KMS-11 (cell line): ENCODE results near the gene JARID2.

Source experiments
- H2AFZ ChIP-seq: fragments of 200-600 bp; sonication (generic); 2 replicates; pipeline ENCODE4 v1.6.1; 2016; ENCODE audit warnings: antibody characterized with exemption, mixed run types, low read depth
- H3K27ac ChIP-seq: fragments of 200-600 bp; sonication (generic); 2 replicates; pipeline ENCODE4 v1.6.1; 2016; ENCODE audit warnings: mild to moderate bottlenecking, mixed run types
- H3K27me3 ChIP-seq: fragments of 200-600 bp; sonication (generic); 2 replicates; pipeline ENCODE4 v1.6.1; 2017; ENCODE audit warnings: mild to moderate bottlenecking, low read depth, mixed run types, moderate library complexity; ENCODE audit not compliant: insufficient read depth
- H3K36me3 ChIP-seq: fragments of 200-600 bp; sonication (generic); 2 replicates; pipeline ENCODE4 v1.6.1; 2017; ENCODE audit warnings: mild to moderate bottlenecking, mixed run types; ENCODE audit not compliant: insufficient read depth
- H3K4me1 ChIP-seq: fragments of 200-600 bp; sonication (generic); 2 replicates; pipeline ENCODE4 v1.6.1; 2016; ENCODE audit warnings: mild to moderate bottlenecking, low read depth, mixed run types; ENCODE audit not compliant: poor library complexity, severe bottlenecking
- H3K4me2 ChIP-seq: fragments of 200-600 bp; sonication (generic); 2 replicates; pipeline ENCODE4 v1.7.0; 2016; ENCODE audit warnings: mild to moderate bottlenecking, mixed run types
- H3K4me3 ChIP-seq: fragments of 200-600 bp; sonication (generic); IDR thresholded peaks from 2 replicates; pipeline ENCODE4 v1.6.1; 2017; ENCODE audit warnings: low read depth, low read length, mixed read lengths; ENCODE audit not compliant: insufficient read depth
- H3K79me2 ChIP-seq: fragments of 200-600 bp; sonication (generic); 2 replicates; pipeline ENCODE4 v1.6.1; 2016; ENCODE audit warnings: low read depth, mixed run types; ENCODE audit not compliant: insufficient read depth
- H3K9ac ChIP-seq: fragments of 200-600 bp; sonication (generic); 2 replicates; pipeline ENCODE4 v1.6.1; 2016; ENCODE audit warnings: mild to moderate bottlenecking, mixed run types
- H4K20me1 ChIP-seq: fragments of 200-600 bp; sonication (generic); 2 replicates; pipeline ENCODE4 v1.6.1; 2016; ENCODE audit warnings: mild to moderate bottlenecking, mixed run types; ENCODE audit not compliant: insufficient read depth
- TF ChIP-seq, protein P1 (sequence below): fragments of 200-600 bp; sonication (generic); conservative IDR thresholded peaks from 2 replicates; pipeline ENCODE4 v1.6.1; 2017; ENCODE audit warnings: low read depth, mild to moderate bottlenecking, antibody characterized with exemption, low read length, moderate library complexity, mixed read lengths

The JARID2 gene

DNA sequence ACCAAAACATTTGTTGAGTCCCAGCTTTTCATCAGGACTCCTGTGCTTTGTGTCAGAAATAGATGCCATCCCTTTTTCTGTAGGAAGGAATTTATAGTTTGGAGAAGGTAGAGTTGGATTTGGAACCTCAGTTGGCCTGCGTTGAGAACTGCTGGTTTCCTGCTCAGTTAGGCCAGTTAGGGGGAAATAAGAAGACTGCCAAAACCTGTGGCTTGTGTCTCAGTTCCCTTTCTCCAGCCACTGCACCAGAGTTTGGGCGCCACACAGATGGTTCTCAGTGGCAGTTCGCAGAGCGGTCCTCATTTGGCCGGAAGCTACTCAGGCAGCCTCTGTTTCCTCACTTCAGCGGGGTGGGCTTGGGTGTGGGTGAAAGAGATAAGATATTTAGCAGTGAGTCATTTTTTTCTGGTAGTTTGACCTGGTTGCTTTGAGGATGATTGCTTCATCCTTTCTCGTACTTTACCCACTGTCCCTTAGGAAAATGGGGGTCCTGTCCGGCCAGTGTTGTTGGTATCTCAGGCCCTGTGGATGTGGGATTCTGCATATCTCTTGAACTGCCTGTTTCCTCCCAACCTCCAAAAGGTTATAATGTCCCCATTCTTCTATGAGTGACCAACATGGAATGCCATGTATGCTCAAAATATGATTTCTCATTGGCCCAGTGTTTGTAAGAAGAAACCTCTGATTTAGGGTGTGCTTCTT is 53.7 kb downstream of the JARID2 start:
- no peak overlapping the region for H3K4me2 ChIP-seq
- no peak overlapping the region for H3K9ac ChIP-seq
- H3K27me3 ChIP-seq: no peaks in the 10 kb centered on the region
- no peaks in the 10 kb centered on the region for H3K36me3 ChIP-seq
- no peak overlapping the region for H3K27ac ChIP-seq
- no peaks in the 10 kb centered on the region; the same call in 1 of the 2 replicates for H4K20me1 ChIP-seq
- H2AFZ ChIP-seq: no peak overlapping the region
- peaks cover 26% of the 10 kb centered on the region for H3K4me1 ChIP-seq
- TF ChIP-seq, protein P1, sequence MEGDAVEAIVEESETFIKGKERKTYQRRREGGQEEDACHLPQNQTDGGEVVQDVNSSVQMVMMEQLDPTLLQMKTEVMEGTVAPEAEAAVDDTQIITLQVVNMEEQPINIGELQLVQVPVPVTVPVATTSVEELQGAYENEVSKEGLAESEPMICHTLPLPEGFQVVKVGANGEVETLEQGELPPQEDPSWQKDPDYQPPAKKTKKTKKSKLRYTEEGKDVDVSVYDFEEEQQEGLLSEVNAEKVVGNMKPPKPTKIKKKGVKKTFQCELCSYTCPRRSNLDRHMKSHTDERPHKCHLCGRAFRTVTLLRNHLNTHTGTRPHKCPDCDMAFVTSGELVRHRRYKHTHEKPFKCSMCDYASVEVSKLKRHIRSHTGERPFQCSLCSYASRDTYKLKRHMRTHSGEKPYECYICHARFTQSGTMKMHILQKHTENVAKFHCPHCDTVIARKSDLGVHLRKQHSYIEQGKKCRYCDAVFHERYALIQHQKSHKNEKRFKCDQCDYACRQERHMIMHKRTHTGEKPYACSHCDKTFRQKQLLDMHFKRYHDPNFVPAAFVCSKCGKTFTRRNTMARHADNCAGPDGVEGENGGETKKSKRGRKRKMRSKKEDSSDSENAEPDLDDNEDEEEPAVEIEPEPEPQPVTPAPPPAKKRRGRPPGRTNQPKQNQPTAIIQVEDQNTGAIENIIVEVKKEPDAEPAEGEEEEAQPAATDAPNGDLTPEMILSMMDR: no peak
- no peak overlapping the region for H3K4me3 ChIP-seq
- H3K79me2 ChIP-seq: peaks cover 46% of the 10 kb centered on the region

DNA sequence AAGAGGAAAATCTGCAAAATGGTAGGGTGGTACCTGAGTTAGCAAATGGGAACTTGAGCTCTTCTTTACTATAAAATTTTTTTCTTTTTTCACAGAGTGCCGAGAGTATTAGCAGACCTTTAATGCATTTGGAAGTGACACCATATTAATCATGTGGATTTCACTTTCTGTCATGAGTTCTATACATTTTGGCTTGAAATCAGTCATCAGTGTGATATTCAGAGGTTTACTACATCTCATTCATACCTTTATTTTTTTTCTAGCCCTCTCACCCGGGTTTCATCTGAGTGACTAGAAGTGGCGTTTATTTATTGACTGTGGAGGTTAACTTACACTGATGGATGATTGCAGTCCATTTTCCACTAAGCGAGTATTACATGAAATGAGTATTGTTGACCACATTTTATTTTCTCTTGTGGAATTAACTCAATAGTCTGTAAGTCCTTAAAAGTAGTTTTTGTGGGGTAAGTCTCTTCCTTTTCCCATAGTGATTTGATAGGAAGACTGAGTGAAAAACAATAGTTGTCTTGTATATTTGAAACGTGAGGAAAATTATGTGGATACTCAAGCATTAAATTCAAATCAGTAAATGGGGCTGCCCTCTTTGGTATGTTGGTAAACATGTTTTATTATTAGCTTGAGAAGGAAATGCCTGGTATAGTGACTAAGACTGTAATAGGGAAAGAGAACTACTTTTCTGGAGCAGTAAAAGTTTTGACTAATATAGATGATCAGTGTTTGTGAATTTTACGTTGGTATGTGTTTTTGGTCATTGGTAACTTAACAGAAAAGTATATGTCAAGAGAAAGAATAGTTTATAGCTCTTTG is 55.5 kb downstream of the JARID2 start:
- TF ChIP-seq, protein P1: no peak
- no peak overlapping the region for H2AFZ ChIP-seq
- H3K36me3 ChIP-seq: no peaks in the 10 kb centered on the region
- peaks cover 40% of the 10 kb centered on the region for H3K4me1 ChIP-seq
- H3K27ac ChIP-seq: no peak overlapping the region
- no peak overlapping the region for H3K4me2 ChIP-seq
- no peaks in the 10 kb centered on the region; the same call in 1 of the 2 replicates for H4K20me1 ChIP-seq
- H3K4me3 ChIP-seq: no peak overlapping the region
- no peak overlapping the region for H3K9ac ChIP-seq
- peaks cover 36% of the 10 kb centered on the region for H3K79me2 ChIP-seq
- no peaks in the 10 kb centered on the region for H3K27me3 ChIP-seq

DNA sequence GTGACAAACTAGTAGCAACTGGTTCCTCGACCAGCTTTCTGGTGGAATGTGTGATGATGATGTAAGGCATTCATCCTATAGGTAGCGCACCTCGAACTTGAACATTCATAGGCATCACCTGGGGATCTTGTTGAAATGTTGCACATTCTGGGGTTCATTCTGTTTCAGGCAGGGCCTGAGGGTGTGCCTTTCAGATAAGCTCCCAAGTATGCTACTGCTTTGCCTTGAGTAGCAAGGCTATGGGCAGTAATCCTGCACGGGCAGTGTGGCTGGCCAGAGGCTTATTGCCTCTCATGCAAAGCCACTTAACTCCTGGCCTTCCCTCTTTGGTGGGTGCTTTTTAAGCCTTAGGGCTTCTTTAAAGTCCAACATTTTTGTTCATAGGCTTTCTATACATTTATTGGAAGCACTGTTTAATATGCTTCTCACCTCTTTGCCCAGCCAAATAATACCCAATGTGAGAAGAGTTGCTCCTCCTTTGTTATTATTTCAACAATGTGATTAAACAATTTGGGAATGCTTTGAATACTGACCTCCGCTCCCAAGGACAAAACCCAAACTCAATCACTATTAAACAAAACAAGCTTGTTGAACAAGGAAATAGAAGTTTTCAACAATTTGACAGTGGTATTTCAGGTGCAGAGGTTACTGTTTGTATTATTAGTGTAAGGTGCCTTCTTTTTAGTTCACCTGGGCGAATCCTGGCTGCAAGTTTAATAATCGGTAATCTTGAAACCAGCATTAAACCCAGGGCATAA is 57.5 kb downstream of the JARID2 start:
- peaks cover 30% of the 10 kb centered on the region; the same call in 1 of the 2 replicates for H3K79me2 ChIP-seq

DNA sequence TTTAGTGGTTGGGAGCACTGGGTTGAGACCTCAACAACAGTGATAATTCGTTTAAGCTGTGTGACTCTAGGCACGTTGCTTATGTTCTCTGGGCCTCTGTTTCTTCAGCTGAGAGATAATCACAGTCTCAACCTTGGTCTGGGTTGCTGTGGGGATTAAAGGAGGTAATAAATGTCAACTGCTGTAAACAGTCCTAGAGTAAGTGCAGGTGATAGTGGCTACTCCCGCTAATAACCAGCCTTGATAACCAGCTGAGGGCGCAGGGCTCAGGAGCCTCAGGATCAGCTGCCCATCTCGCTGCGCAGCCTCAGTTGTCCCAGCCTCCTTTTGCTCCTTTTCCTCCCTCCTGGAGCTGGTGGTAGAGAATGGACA is 58.0 kb downstream of the JARID2 start:
- TF ChIP-seq, protein P1: no peak
- H3K9ac ChIP-seq: no peak overlapping the region
- H3K27me3 ChIP-seq: no peaks in the 10 kb centered on the region
- H4K20me1 ChIP-seq: no peaks in the 10 kb centered on the region
- no peaks in the 10 kb centered on the region for H3K36me3 ChIP-seq
- H3K4me2 ChIP-seq: no peak overlapping the region
- peaks cover 30% of the 10 kb centered on the region; the same call in 1 of the 2 replicates for H3K79me2 ChIP-seq
- no peak overlapping the region for H3K27ac ChIP-seq
- peaks cover 44% of the 10 kb centered on the region for H3K4me1 ChIP-seq
- H2AFZ ChIP-seq: no peak overlapping the region
- H3K4me3 ChIP-seq: no peak overlapping the region

More for the DNA sequence above, 57.5 kb downstream of the JARID2 start:
- Histone ChIP-seq H2AFZ (no peak overlapping the region), H3K27me3 (no peaks in the 10 kb centered on the region), H3K9ac (no peak overlapping the region), H3K36me3 (no peaks in the 10 kb centered on the region), H3K27ac (no peak overlapping the region), H3K4me3 (no peak overlapping the region), H4K20me1 (no peaks in the 10 kb centered on the region; the same call in 1 of the 2 replicates), H3K4me1 (peaks cover 38% of the 10 kb centered on the region), H3K4me2 (no peak overlapping the region)
- TF ChIP-seq, protein P1: no peak
